Measurements from ENCODE around the gene CTBP1.

CTBP1 gene

DNA sequence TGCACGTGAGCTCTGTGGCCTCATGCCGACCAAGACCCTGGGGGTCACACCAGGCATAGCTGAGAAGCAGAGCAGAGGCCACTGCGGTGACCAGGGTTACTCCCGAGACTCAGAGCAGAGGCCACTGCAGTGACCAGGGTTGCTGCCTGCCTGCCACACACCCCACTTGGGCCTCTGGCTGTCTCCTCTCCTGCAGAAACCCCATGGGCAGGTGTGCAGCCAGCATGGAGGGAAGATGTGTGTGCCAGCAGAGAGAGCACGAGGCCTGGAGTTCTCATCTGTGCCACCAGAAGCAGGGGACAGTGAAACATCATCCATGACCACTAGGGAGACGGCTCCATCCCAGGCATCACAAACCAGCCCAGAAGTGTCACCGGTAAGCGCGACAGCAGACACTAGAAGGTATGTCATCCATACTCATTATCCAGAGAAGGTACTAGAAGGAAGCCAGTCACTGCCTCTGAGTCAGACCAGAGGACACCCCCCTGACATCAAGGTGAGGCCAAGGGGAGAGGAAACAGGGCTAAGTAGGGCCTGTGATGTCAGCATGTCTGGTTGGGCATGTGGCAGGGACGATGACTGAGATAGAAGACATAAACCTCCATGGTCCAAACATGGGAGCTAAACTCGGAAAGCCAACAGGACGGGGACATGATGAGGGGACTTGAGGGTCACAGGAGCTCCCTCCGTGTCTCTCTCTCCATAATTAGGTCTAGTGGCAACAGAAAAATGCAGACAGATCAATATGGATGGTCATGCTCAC is 52.3 kb downstream of the CTBP1 start:
- TF ChIP-seq, protein P1, sequence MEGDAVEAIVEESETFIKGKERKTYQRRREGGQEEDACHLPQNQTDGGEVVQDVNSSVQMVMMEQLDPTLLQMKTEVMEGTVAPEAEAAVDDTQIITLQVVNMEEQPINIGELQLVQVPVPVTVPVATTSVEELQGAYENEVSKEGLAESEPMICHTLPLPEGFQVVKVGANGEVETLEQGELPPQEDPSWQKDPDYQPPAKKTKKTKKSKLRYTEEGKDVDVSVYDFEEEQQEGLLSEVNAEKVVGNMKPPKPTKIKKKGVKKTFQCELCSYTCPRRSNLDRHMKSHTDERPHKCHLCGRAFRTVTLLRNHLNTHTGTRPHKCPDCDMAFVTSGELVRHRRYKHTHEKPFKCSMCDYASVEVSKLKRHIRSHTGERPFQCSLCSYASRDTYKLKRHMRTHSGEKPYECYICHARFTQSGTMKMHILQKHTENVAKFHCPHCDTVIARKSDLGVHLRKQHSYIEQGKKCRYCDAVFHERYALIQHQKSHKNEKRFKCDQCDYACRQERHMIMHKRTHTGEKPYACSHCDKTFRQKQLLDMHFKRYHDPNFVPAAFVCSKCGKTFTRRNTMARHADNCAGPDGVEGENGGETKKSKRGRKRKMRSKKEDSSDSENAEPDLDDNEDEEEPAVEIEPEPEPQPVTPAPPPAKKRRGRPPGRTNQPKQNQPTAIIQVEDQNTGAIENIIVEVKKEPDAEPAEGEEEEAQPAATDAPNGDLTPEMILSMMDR (IDR thresholded peaks at IDR 0.05; ENCODE audit: low read depth, low read length), result no peak
- no peak for TF ChIP-seq EZH2phosphoT487 (IDR thresholded peaks at IDR 0.05; ENCODE audit: low read depth)
- Histone ChIP-seq H3K36me3 (replicated peaks; ENCODE audit: low read depth, low read length) (no peaks in the 10 kb centered on the region), H2AFZ (ENCODE audit: low read depth, low read length) (no peak overlapping the region)

GRCh38 chr4:1195891-1196401 is 53.0 kb downstream of the CTBP1 start:
- Histone ChIP-seq H3K79me2 (ENCODE audit: low read length) (no peaks in the 10 kb centered on the region), H3K4me3 (ENCODE audit: low read length) (no peak overlapping the region), H3K9me3 (ENCODE audit: insufficient read depth, low read length) (no peaks in the 10 kb centered on the region), H3K27ac (ENCODE audit: low read length) (no peak overlapping the region), H3K36me3 (replicated peaks; ENCODE audit: low read depth, low read length) (no peaks in the 10 kb centered on the region), H4K20me1 (ENCODE audit: insufficient read depth, low read length) (no peaks in the 10 kb centered on the region), H3K9ac (ENCODE audit: low read length) (no peak overlapping the region), H2AFZ (ENCODE audit: low read depth, low read length) (no peak overlapping the region), H3K4me1 (ENCODE audit: low read length) (peaks cover 4% of the 10 kb centered on the region), H3K27me3 (ENCODE audit: low read depth, low read length) (no peaks in the 10 kb centered on the region), H3K4me2 (ENCODE audit: low read length) (no peak overlapping the region)
- TF ChIP-seq, protein P1 (IDR thresholded peaks at IDR 0.05; ENCODE audit: low read depth, low read length), result no peak
- no peak for TF ChIP-seq EZH2phosphoT487 (IDR thresholded peaks at IDR 0.05; ENCODE audit: low read depth)

More for the DNA sequence above, 52.3 kb downstream of the CTBP1 start:
- H3K27ac ChIP-seq (ENCODE audit: low read length), result no peak overlapping the region
- H4K20me1 ChIP-seq (ENCODE audit: insufficient read depth, low read length), result no peaks in the 10 kb centered on the region
- H3K4me1 ChIP-seq (ENCODE audit: low read length), result peaks cover 10% of the 10 kb centered on the region
- no peak overlapping the region for H3K9ac ChIP-seq (ENCODE audit: low read length)
- no peak overlapping the region for H3K4me2 ChIP-seq (ENCODE audit: low read length)
- no peaks in the 10 kb centered on the region for H3K9me3 ChIP-seq (ENCODE audit: insufficient read depth, low read length)
- no peaks in the 10 kb centered on the region for H3K79me2 ChIP-seq (ENCODE audit: low read length)
- H3K27me3 ChIP-seq (ENCODE audit: low read depth, low read length), result no peaks in the 10 kb centered on the region
- H3K4me3 ChIP-seq (ENCODE audit: low read length), result no peak overlapping the region

GRCh38 chr4:1195109-1195671 is 53.7 kb downstream of the CTBP1 start:
- H3K4me2 ChIP-seq (ENCODE audit: low read length), result no peak overlapping the region
- no peaks in the 10 kb centered on the region for H3K36me3 ChIP-seq (replicated peaks; ENCODE audit: low read depth, low read length)
- H3K27me3 ChIP-seq (ENCODE audit: low read depth, low read length), result no peaks in the 10 kb centered on the region
- no peak overlapping the region for H2AFZ ChIP-seq (ENCODE audit: low read depth, low read length)
- H3K79me2 ChIP-seq (ENCODE audit: low read length), result no peaks in the 10 kb centered on the region
- TF ChIP-seq, protein P1 (IDR thresholded peaks at IDR 0.05; ENCODE audit: low read depth, low read length), result no peak
- TF ChIP-seq EZH2phosphoT487 (IDR thresholded peaks at IDR 0.05; ENCODE audit: low read depth), result no peak
- no peak overlapping the region for H3K9ac ChIP-seq (ENCODE audit: low read length)
- H3K4me3 ChIP-seq (ENCODE audit: low read length), result no peak overlapping the region
- H3K4me1 ChIP-seq (ENCODE audit: low read length), result no peaks in the 10 kb centered on the region
- no peak overlapping the region for H3K27ac ChIP-seq (ENCODE audit: low read length)
- no peaks in the 10 kb centered on the region for H3K9me3 ChIP-seq (ENCODE audit: insufficient read depth, low read length)
- no peaks in the 10 kb centered on the region for H4K20me1 ChIP-seq (ENCODE audit: insufficient read depth, low read length)
